SK-N-SH treated with all-trans-retinoic acid at 6 μM for 48 hours (cell line): Measurements from ENCODE around the gene CNTNAP2.
A peak's percentile ranks its signal among the peaks of the same experiment; 100 is the strongest.

Experiments
- ATAC-seq: fragments of 200-7000 bp; cut with Tn5 transposase; 3 replicates; pipeline ENCODE4 v1.9.1; 2020; ENCODE audit warnings: mild to moderate bottlenecking, moderate library complexity
- ARNTL ChIP-seq: fragments of 450-650 bp; formaldehyde crosslinking; IDR thresholded peaks from 2 replicates; pipeline ENCODE4 v1.5.0; 2020; ENCODE audit warnings: low read depth, mild to moderate bottlenecking, moderate library complexity, borderline replicate concordance
- BACH2 ChIP-seq: fragments of 250-450 bp; sonication (Bioruptor Pico); IDR thresholded peaks from 2 replicates; pipeline ENCODE4 v1.9.0; 2021; ENCODE audit warnings: mild to moderate bottlenecking, borderline replicate concordance
- CREB5 ChIP-seq: fragments of 250-450 bp; sonication (Bioruptor Pico); IDR thresholded peaks from 2 replicates; pipeline ENCODE4 v1.5.1; 2020; ENCODE audit warnings: low read depth, mild to moderate bottlenecking, moderate library complexity
- CSDC2 ChIP-seq: fragments of 250-450 bp; sonication (Bioruptor Pico); IDR thresholded peaks from 2 replicates; pipeline ENCODE4 v1.5.0; 2020; ENCODE audit warnings: mild to moderate bottlenecking, moderate library complexity
- CSRNP3 ChIP-seq: fragments of 250-450 bp; sonication (Bioruptor Pico); IDR thresholded peaks from 2 replicates; pipeline ENCODE4 v1.5.1; 2021; ENCODE audit warnings: mild to moderate bottlenecking, moderate library complexity
- ESRRG ChIP-seq: fragments of 250-450 bp; sonication (Bioruptor Pico); IDR thresholded peaks from 2 replicates; pipeline ENCODE4 v1.6.1; 2021; ENCODE audit warnings: mild to moderate bottlenecking
- GLIS3 ChIP-seq: fragments of 250-450 bp; sonication (Bioruptor Pico); IDR thresholded peaks from 2 replicates; pipeline ENCODE4 v1.5.0; 2020; ENCODE audit warnings: mild to moderate bottlenecking, moderate library complexity
- ISL1 ChIP-seq: fragments of 250-450 bp; sonication (Bioruptor Pico); IDR thresholded peaks from 2 replicates; pipeline ENCODE4 v2.1.2; 2022; ENCODE audit warnings: mild to moderate bottlenecking, moderate library complexity
- OSR1 ChIP-seq: fragments of 250-450 bp; sonication (Bioruptor Pico); IDR thresholded peaks from 2 replicates; pipeline ENCODE4 v1.8.0; 2022; ENCODE audit warnings: moderate library complexity, mild to moderate bottlenecking, inconsistent platforms
- PATZ1 ChIP-seq: fragments of 250-450 bp; sonication (Bioruptor Pico); IDR thresholded peaks from 2 replicates; pipeline ENCODE4 v1.8.0; 2020; ENCODE audit warnings: mild to moderate bottlenecking, moderate library complexity, borderline replicate concordance
- POU6F1 ChIP-seq: fragments of 250-450 bp; sonication (Bioruptor Pico); IDR thresholded peaks from 2 replicates; pipeline ENCODE4 v1.8.0; 2021; ENCODE audit warnings: low read depth, mild to moderate bottlenecking, moderate library complexity, borderline replicate concordance
- PPARA ChIP-seq: fragments of 250-450 bp; sonication (Bioruptor Pico); IDR thresholded peaks from 2 replicates; pipeline ENCODE4 v1.5.0; 2020; ENCODE audit warnings: mild to moderate bottlenecking, borderline replicate concordance
- RARB ChIP-seq: fragments of 250-450 bp; sonication (Bioruptor Pico); IDR thresholded peaks from 2 replicates; pipeline ENCODE4 v1.8.0; 2021; ENCODE audit warnings: mild to moderate bottlenecking, moderate library complexity
- SNAI2 ChIP-seq: fragments of 250-450 bp; sonication (Bioruptor Pico); IDR thresholded peaks from 2 replicates; pipeline ENCODE4 v1.5.0; 2020; ENCODE audit warnings: mild to moderate bottlenecking, moderate library complexity
- TCF4 ChIP-seq: fragments of 250-450 bp; sonication (Bioruptor Pico); IDR thresholded peaks from 2 replicates; pipeline ENCODE4 v1.8.0; 2021; ENCODE audit warnings: mild to moderate bottlenecking, moderate library complexity, borderline replicate concordance
- TOX ChIP-seq: fragments of 250-450 bp; sonication (Bioruptor Pico); IDR thresholded peaks from 2 replicates; pipeline ENCODE4 v1.8.0; 2021; ENCODE audit warnings: mild to moderate bottlenecking, moderate library complexity, borderline replicate concordance
- TSHZ2 ChIP-seq: fragments of 250-450 bp; sonication (Bioruptor Pico); IDR thresholded peaks from 2 replicates; pipeline ENCODE4 v1.5.0; 2020; ENCODE audit warnings: mild to moderate bottlenecking, moderate library complexity
- ZC3H10 ChIP-seq: fragments of 250-450 bp; sonication (Bioruptor Pico); IDR thresholded peaks from 2 replicates; pipeline ENCODE4 v1.5.1; 2021; ENCODE audit warnings: mild to moderate bottlenecking, moderate library complexity
- ZFP3 ChIP-seq: fragments of 250-450 bp; sonication (Bioruptor Pico); IDR thresholded peaks from 2 replicates; pipeline ENCODE4 v1.5.0; 2020; ENCODE audit warnings: mild to moderate bottlenecking, moderate library complexity
- ZFP30 ChIP-seq: fragments of 450-650 bp; formaldehyde crosslinking; IDR thresholded peaks from 2 replicates; pipeline ENCODE4 v1.5.0; 2022; ENCODE audit warnings: mild to moderate bottlenecking, moderate library complexity
- ZNF565 ChIP-seq: fragments of 450-650 bp; formaldehyde crosslinking; conservative IDR thresholded peaks from 2 replicates; pipeline ENCODE4 v1.5.0; 2020; ENCODE audit warnings: low read depth, mild to moderate bottlenecking, moderate library complexity
- ZNF70 ChIP-seq: fragments of 450-650 bp; formaldehyde crosslinking; IDR thresholded peaks from 2 replicates; pipeline ENCODE4 v1.5.0; 2020; ENCODE audit warnings: mild to moderate bottlenecking, moderate library complexity
- ZNF8 ChIP-seq: fragments of 450-650 bp; formaldehyde crosslinking; IDR thresholded peaks from 2 replicates; pipeline ENCODE4 v1.5.0; 2020; ENCODE audit warnings: mild to moderate bottlenecking, moderate library complexity

Gene CNTNAP2

GRCh38 chr7:147857152-147858140, 1740.8 kb downstream of the CNTNAP2 start (continued):
- no peak for TF ChIP-seq GLIS3 (CRISPR knock-in tag)

- TF ChIP-seq SNAI2 (CRISPR knock-in tag): 0 out of 2 replicates have a peak, but pooled peaks have one; percentile 34
- peak; percentile 98 for TF ChIP-seq CREB5
- TF ChIP-seq ISL1 (CRISPR knock-in tag): peak; percentile 95
- no peak for TF ChIP-seq ARNTL
- no peak for TF ChIP-seq TOX
- no peak for TF ChIP-seq OSR1
- peak; percentile 25 for ATAC-seq
Observed at GRCh38 chr7:147858421-147858820, 1741.8 kb downstream of the CNTNAP2 start.

GRCh38 chr7:147859033-147859432, 1742.4 kb downstream of the CNTNAP2 start:
- TF ChIP-seq TOX (no peak), ESRRG (CRISPR knock-in tag) (no peak), CREB5 (no peak), PPARA (no peak), ZFP30 (CRISPR knock-in tag) (no peak), ZNF70 (CRISPR knock-in tag) (no peak)
- ATAC-seq: peak; percentile 37

GRCh38 chr7:147859486-147859885, 1742.9 kb downstream of the CNTNAP2 start:
- TF ChIP-seq ZNF8 (CRISPR knock-in tag) (no peak), TCF4 (CRISPR knock-in tag) (peak; percentile 16; the same call in 1 of the 2 replicates), RARB (CRISPR knock-in tag) (no peak), GLIS3 (CRISPR knock-in tag) (no peak), SNAI2 (CRISPR knock-in tag) (no peak), PPARA (no peak), BACH2 (CRISPR knock-in tag) (no peak), ZNF565 (CRISPR knock-in tag) (no peak), ZNF70 (CRISPR knock-in tag) (no peak), ARNTL (no peak), ZFP30 (CRISPR knock-in tag) (no peak), ZC3H10 (peak; percentile 85), ESRRG (CRISPR knock-in tag) (no peak), TSHZ2 (CRISPR knock-in tag) (no peak), CSDC2 (CRISPR knock-in tag) (no peak), CREB5 (no peak), ZFP3 (CRISPR knock-in tag) (no peak), TOX (peak; percentile 78; the same call in 1 of the 2 replicates), POU6F1 (CRISPR knock-in tag) (peak; percentile 78; the same call in 1 of the 2 replicates), OSR1 (no peak), CSRNP3 (CRISPR knock-in tag) (no peak), ISL1 (CRISPR knock-in tag) (peak; percentile 90), PATZ1 (CRISPR knock-in tag) (peak; percentile 45; the same call in 1 of the 2 replicates)
- peak; percentile 71 for ATAC-seq
